Occipital lobe (tissue), 2 donors: ENCODE data around the gene MESD. TPM values are rescaled to one million over a fixed set of nuclear protein-coding genes. Genes with fewer than 3 reads are reported as not detected.
A peak's percentile ranks its signal among the peaks of the same experiment; 100 is the strongest.

Experiments
- DNase-seq: peaks from one replicate; lab custom pipeline; 2025; lab: John Stamatoyannopoulos, UW
- total RNA-seq: library from RNA; depleted of rRNA; stranded (reverse); fragments of >200 nt; gene quantifications from one replicate; pipeline ENCODE4 v1.2.3, GENCODE V29; 2014

MESD gene
- 14.7 TPM for total RNA-seq

- peak; percentile 96 for DNase-seq
These were observed at the start of gene MESD for GRCh38 chr15:80989518-80990478. TSS of gene MESD (minus strand) at chr15:80989819. CDS start at chr15:80989791, 28 bp downstream.

GRCh38 chr15:81038975-81039607 is 49.5 kb upstream of the MESD start:
- DNase-seq, result no peak

- no peak for DNase-seq
These were observed 48.5 kb upstream of the MESD start for GRCh38 chr15:81037952-81038743.

DNA sequence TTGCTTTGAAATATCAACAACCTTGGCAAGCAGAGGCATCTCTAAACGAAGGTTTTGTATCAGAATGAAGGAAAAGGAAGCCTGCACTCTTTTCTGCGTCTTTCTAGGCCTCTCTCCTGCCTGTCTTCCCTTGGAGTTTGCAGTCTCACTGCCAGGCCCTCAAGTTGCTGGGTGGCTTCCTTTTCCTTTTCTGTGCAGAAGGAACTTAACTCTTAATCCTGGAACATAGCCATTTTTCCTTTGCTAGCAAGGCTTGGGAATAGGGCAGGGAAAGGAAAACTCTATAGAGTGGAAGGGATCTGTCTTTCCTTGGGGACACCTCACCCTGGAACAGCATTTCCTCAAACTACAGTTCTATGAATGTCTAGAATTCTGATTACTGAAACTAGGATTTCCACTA is 43.9 kb upstream of the MESD start:
- DNase-seq, result no peak

- no peak for DNase-seq
These were observed 43.2 kb upstream of the MESD start for GRCh38 chr15:81032818-81033217.

- no peak for DNase-seq
These were observed 42.7 kb upstream of the MESD start for GRCh38 chr15:81032355-81032754.

DNA sequence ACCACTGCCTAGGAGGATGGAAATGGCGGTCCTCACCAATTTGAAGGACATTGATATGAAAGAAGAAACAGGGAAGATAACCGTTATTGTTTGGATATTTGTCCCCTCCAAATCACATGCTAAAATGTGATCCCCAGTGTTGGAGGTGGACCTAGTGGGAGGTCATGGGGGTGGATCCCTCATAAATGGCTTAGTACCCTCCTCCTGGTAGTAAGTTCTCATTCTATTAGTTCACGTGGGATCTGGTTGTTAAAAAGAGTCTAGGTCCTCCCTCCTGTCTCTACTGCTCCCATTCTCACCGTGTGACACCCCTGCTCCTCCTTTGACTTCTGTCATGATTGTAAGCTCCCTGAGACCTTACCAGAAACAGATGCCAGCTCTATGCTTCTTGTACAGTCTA is 41.6 kb upstream of the MESD start:
- DNase-seq, result no peak

- no peak for DNase-seq
These were observed 40.7 kb upstream of the MESD start for GRCh38 chr15:81030301-81030750.

DNA sequence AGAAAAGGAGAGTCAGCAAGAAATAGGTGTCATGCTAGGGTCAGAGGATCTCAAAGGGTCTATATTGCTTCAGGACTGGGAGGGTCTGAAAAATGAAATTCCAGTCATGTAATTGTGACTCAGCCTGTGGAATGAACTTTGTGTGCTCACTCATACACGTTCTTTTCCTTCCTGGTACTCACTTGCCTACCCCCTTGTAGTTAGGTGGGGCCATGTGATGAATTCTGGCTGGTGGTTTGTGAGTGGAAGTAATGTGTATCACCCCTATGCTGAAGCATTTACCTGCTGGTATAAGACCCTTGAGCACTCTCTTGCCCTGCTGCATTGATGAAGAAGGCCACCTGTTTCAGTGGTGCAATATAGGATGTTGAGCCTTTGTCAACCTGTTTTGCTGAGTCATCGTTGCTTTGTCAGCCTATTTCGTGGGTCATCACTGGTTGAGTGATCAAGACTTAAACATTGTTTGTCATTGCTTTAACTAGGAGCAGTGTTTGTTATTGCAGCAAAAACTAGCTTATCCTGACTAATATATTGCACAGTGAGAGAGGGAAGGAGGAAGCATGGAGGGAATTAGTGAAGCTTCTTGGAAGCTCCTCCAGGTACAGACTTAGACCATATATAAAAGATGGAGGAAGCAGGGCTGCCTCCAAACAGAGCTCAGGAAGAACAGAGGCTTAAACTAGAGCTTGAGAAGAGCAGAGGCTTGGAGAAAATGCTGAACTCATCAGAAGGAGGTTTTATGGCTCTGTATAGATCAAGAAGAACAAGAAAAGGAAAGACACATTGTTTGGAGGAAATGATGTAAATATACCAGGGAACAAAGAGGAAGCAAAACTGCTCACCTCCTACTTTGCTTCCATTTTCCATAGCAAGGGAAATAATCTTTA is 40.0 kb upstream of the MESD start:
- no peak for DNase-seq

DNA sequence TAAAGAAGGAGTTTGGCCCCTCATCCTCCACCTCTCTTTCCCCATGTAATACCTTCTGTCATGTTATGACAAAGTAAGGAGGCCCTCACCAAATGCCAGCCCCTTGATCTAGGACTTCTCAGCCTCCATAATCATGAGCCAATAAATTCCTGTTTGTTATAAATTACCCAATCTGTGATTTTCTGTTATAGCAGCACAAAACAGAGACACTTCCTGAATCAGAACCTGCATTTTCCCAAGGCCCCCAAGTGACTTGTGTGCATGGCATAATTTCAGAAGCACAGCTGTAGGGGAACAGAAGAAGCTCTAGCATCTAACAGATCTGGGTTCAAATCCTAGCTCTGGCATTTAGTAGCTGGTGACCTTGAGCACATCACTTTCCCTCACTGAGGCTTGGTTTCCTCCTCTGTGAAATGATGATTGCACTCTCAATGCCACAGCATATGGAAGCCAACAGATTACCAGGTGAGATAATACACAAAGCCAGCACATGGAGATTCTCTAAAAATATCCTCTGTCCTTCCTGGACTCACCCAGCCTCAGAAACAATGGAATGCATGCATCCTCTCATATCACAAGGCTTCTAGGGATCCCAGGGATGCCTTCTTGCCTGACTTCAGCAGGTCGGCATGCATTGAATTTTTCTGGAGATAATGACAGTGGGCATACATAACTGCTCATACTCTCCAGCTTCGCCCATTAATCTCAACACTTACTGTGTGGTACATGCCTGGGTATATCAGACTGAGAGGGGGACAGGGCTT is 37.4 kb upstream of the MESD start:
- DNase-seq, result no peak

- no peak for DNase-seq
These were observed 36.2 kb upstream of the MESD start for GRCh38 chr15:81025721-81026370.

DNA sequence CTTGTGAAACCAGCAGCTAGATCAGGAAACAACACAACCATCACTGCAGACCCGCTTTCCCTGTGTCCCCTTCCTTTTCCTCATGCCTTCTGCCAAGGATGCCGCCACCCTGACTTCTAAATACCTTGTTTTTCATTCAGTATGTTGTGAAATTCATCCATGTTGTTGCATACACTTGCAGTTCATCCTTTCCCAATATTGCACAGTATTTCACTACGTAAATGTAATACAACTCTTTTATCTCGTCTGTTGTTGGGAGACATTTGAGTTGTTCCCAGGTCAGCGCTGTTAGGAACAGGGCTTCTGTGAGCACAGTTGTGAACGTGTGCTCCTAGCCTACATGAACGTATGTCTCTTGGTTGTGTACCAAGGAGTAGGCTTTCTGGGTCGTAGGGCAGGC is 35.3 kb upstream of the MESD start:
- no peak for DNase-seq

- DNase-seq, result no peak
These were observed 34.8 kb upstream of the MESD start for GRCh38 chr15:81024265-81024872.

DNA sequence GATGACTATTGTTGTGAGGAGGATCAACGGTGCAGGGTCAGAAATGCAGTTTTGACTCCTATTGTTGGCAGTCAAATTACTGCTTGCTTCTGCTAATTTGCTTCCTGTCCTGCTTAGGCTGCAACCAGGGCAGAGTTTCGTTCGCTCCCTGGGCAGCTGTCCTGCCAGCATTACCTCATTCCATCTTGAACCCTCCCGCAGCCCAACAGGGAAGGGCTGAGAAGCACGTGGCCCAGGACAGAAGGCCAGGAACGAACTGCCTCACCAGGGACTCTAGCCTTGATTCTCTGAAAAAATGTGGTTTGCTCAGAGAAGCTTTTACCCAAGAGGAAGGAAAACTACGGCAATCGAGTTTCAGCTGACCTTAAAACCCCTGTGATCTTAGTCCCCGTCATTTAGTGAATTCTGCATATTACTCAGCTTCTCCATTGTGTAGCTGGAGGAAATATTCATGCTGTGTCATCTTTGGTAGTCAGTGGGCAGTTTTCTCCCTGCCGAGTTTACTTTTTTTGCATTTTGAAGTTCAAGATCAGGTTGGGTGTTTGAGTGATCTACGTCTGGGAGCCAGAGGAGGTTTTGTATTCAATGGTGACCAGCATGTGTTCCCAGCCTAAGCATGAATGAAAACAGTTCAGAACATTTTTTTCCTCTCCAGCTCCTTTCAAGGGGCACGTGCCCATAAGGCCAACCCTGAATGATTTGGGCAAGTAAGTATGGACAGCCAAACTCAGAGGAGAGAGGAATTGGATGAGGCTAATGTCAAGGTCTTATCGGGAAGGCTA is 34.1 kb upstream of the MESD start:
- peak; percentile 34 for DNase-seq

DNA sequence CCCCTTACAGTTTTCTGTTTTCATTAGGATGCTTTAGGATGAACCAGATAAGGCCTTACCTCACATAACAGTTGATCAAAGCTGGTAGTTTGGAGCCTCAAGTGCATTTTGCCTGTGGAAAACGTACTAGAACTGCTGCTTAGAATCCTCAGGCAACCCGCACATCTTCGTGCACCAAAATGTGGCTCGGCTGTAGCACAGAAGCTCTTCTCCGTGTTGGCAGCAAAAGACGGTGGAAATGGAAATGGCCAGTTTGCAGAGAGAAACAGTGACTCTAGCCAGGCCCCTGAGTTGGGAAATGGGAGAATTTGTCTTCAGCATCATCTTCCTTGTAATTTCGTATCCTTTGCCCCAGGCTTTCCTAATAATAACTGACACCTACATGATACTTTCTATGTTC is 31.7 kb upstream of the MESD start:
- DNase-seq, result no peak

DNA sequence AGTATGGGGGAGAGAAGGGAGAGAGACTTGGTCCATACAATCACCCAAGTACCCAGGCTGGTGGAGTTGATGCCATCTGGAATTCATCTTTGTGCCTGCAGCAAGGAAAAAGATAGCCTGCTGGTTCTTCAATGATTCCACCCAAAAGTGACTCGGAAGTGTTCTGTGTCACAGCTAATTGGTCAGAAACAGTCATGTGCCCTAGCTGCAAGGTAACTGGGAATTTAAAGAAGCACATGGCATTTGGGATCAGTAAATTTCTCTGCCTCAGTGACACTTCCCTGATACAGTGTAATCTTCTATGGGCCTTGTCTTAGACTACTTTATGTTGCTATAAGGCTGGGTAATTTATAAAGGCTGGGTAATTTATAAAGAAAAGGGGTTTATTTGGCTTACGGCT is 28.6 kb upstream of the MESD start:
- no peak for DNase-seq

- no peak for DNase-seq
These were observed 27.0 kb upstream of the MESD start for GRCh38 chr15:81016489-81017068.
